GM13976 (cell line): ENCODE results near the gene POMC.

ENCODE experiments used
- DNase-seq: peaks from one replicate; pipeline ENCODE4 v3.0.0; 2012; ENCODE audit warnings: low spot score
- CTCF ChIP-seq: IDR thresholded peaks from 2 replicates; pipeline ENCODE4 v1.5.1; 2012; ENCODE audit warnings: borderline replicate concordance, mild to moderate bottlenecking; ENCODE audit not compliant: insufficient read depth; ENCODE audit errors: extremely low read depth, missing control alignments, control extremely low read depth
- in situ Hi-C: fragments of 300-500 bp; cut with MboI; formaldehyde crosslinking; loops from one replicate; pipeline ENCODE4 v1.12.0; 2022; ENCODE audit warnings: low sequenced_read_pairs, mixed read lengths, inconsistent platforms; ENCODE audit not compliant: unreplicated experiment

The POMC gene

GRCh38 chr2:25178976-25179375, 10.6 kb upstream of the POMC start:
- in situ Hi-C loops: no loop called here
- no peak for TF ChIP-seq CTCF
- no peak for DNase-seq

GRCh38 chr2:25177211-25177611, 8.8 kb upstream of the POMC start:
- no peak for DNase-seq
- in situ Hi-C loops: no loop called here
- TF ChIP-seq CTCF: no peak

DNA sequence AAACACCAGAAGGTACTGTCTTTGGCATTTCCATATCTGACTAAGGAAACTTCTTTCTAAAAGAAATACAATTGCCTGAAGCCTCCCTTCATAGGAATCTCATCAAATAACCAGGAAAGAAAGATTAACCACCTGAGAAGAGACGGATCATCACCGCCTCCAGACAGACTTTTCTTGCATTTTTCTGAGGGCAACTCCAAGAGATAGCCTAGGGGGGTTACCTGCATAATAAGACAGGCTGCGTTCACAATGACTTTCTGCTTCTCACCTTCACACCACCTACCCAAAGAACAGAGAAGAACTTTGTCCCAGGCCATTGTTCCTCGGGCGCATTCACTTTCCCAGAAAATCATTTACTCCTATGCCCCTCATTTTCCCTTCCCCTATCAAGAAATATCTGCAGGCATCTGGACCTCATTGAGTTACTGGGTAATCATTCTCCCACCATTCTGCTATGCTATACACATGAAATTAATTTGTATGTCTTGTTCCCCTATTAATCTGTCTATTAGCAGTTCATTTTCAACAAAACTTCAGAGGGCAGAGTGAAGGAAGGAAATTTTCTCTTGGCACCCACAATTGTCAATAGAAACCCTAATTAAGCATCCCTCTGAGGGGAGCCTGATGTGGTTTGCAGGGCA, 8.3 kb upstream of the POMC start:
- in situ Hi-C loops: no loop called here
- no peak for TF ChIP-seq CTCF
- no peak for DNase-seq

GRCh38 chr2:25176138-25176537, 7.8 kb upstream of the POMC start:
- DNase-seq: no peak
- in situ Hi-C loops: no loop called here
- TF ChIP-seq CTCF: no peak

- in situ Hi-C loops: no loop called here
- DNase-seq: no peak
- TF ChIP-seq CTCF: no peak
Measured at GRCh38 chr2:25174192-25174861, 5.9 kb upstream of the POMC start.

DNA sequence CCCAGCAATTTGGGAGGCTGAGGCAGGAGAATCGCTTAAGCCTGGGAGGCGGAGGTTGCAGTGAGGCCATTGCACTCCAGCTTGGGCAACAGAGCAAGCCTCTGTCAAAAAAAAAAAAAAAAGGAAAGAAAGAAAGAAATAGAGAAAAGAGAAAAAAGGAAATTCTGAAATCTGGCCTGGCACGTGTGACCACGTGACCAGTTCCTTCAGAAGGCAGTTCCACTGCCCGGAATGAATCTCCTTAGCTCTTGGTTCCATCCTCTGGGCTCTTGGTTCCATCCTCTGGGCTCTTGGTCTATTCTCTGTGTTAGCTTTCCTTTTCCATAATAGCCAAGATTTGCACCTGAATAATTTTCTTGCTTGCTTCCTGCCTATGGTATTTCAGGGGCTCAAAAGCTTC, 5.3 kb upstream of the POMC start:
- DNase-seq: no peak
- in situ Hi-C loops: no loop called here
- no peak for TF ChIP-seq CTCF

- no peak for DNase-seq
- no peak for TF ChIP-seq CTCF
- in situ Hi-C loops: no loop called here
Measured at GRCh38 chr2:25170888-25171287, 2.5 kb upstream of the POMC start.
